Breast epithelium (tissue), 4 donors: ENCODE measurements around the gene TSNAX. TPM values are rescaled to one million over a fixed set of nuclear protein-coding genes. Genes with fewer than 3 reads are reported as not detected.
"Not testable (repeated sequence)": the region's sequence is repeated elsewhere in the genome, so short reads cannot be mapped to it uniquely, and the experiment has no call there.

Source experiments
- DNase-seq, 2 donors: peaks; one replicate each; pipeline ENCODE4 v3.0.0-alpha.2; 2019; ENCODE audit warnings: low spot score in 2 of 2
- H3K27ac ChIP-seq, 2 donors: fragments of 200-600 bp; sonication (generic) in 1 of 2; one replicate each; pipeline ENCODE4 v1.5.1; 2016 to 2019; ENCODE audit warnings: mild to moderate bottlenecking in 1 of 2
- H3K27me3 ChIP-seq, 2 donors: fragments of 200-600 bp; sonication (generic) in 1 of 2; one replicate each; pipeline versions ENCODE4 v1.5.1 to v1.6.0; 2017 to 2019; ENCODE audit warnings: control low read depth in 1 of 2, mild to moderate bottlenecking in 1 of 2
- H3K36me3 ChIP-seq: fragments of 200-600 bp; one replicate; pipeline ENCODE4 v1.5.1; 2019
- H3K4me1 ChIP-seq, 2 donors: fragments of 200-600 bp; sonication (generic); one replicate each; pipeline ENCODE4 v1.5.1; 2016 to 2019; ENCODE audit warnings: control low read depth in 1 of 2
- H3K4me3 ChIP-seq, 3 donors: fragments of 200-600 bp; sonication (generic); 1 replicate in 2 of 3; 2 replicates in 1 of 3; pipeline ENCODE4 v1.5.1; 2016 to 2019; ENCODE audit warnings: mild to moderate bottlenecking in 3 of 3, moderate library complexity in 2 of 3
- H3K9me3 ChIP-seq, 2 donors: fragments of 200-600 bp; sonication (generic) in 1 of 2; one replicate each; pipeline ENCODE4 v1.5.1; 2016 to 2019; ENCODE audit warnings: control low read depth in 1 of 2
- POLR2A ChIP-seq: fragments of 450-650 bp; IDR thresholded peaks from one replicate; pipeline ENCODE4 v1.6.1; 2016; ENCODE audit warnings: antibody characterized with exemption, mild to moderate bottlenecking, moderate library complexity
- POLR2AphosphoS5 ChIP-seq, 3 donors: sonication (generic); formaldehyde crosslinking; IDR thresholded peaks; one replicate each; pipeline ENCODE4 v1.6.1; 2017; ENCODE audit warnings: antibody characterized with exemption in 3 of 3
- intact Hi-C: fragments of 100-400 bp; cut with DNase I; formaldehyde crosslinking; loops from one replicate; pipeline ENCODE4 v1.15.1; 2023; ENCODE audit warnings: low total_unique reads
- total RNA-seq, 3 donors: library from RNA; depleted of rRNA; stranded (reverse); fragments of >200 nt; gene quantifications; one replicate each; pipeline ENCODE4 v1.1.0, GENCODE V29; 2016
- TF ChIP-seq, protein P1 (sequence below), 3 donors: fragments of 450-650 bp; IDR thresholded peaks; one replicate each; pipeline ENCODE4 v1.5.1; 2016 to 2017; ENCODE audit warnings: antibody characterized with exemption in 3 of 3, mild to moderate bottlenecking in 3 of 3, moderate library complexity in 3 of 3

The TSNAX gene
- total RNA-seq, 3 donors from 2014 or later = 26.9 to 35.6 (median 28.2) TPM

DNA sequence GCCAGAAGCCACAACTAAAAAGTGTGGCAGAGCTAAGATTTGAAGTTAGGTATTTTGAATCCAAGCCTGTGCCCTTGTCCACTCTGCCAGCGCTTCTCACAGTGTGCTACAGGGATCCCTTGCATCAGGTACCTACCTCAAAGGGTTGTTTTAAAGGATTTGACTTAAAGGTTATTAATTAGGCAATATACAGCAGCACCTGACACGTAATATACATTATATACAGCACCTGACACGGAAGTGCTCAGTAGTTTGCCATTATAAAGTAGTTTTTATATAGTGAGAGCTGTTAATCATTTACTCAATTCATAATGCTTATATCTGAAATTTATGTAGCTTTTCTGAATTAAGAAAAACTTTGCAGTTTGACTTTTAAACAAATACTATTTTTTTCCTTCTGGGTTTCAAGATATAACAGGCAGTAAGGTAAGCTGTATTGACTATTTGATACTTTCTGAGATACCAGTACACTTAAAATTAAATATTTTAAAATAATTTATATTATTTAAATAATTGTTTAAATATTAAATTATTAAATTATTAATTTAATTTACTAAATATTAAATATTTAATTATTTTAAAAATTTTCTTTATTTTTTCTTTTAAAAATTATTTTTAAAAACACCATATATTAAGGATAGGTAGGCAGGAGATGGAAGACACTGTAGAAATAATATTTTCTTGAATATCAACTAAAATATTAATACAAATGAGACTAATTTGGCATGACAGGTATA is 33.3 kb downstream of the TSNAX start:
- Histone ChIP-seq H3K4me1 (no peaks in the 10 kb centered on the region), H3K27ac (no peak overlapping the region), H3K9me3 (no peaks in the 10 kb centered on the region), H3K36me3 (no peaks in the 10 kb centered on the region), H3K4me3 (no peak overlapping the region), H3K27me3 (no peaks in the 10 kb centered on the region)
- intact Hi-C loops = no loop called here
- DNase-seq = no peak
- TF ChIP-seq POLR2A = no peak
- no peak for TF ChIP-seq POLR2AphosphoS5 (IDR thresholded peaks at IDR 0.05)
- TF ChIP-seq, protein P1, sequence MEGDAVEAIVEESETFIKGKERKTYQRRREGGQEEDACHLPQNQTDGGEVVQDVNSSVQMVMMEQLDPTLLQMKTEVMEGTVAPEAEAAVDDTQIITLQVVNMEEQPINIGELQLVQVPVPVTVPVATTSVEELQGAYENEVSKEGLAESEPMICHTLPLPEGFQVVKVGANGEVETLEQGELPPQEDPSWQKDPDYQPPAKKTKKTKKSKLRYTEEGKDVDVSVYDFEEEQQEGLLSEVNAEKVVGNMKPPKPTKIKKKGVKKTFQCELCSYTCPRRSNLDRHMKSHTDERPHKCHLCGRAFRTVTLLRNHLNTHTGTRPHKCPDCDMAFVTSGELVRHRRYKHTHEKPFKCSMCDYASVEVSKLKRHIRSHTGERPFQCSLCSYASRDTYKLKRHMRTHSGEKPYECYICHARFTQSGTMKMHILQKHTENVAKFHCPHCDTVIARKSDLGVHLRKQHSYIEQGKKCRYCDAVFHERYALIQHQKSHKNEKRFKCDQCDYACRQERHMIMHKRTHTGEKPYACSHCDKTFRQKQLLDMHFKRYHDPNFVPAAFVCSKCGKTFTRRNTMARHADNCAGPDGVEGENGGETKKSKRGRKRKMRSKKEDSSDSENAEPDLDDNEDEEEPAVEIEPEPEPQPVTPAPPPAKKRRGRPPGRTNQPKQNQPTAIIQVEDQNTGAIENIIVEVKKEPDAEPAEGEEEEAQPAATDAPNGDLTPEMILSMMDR (IDR thresholded peaks at IDR 0.05) = no peak

- intact Hi-C loops = no loop called here
Measured at GRCh38 chr1:231563247-231563646, 34.8 kb downstream of the TSNAX start.

DNA sequence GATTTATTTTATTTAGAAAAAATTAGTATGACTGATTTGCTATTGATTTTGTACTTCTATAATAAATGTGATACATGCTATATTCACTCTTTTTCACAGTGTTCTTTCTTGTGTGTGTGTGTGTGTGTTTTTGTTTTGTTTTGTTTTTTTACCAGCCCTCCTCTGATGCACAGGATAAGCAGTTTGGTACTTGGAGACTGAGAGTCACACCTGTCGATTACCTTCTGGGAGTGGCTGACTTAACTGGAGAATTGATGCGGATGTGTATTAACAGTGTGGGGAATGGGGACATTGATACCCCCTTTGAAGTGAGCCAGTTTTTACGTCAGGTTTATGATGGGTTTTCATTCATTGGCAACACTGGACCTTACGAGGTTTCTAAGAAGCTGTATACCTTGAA is 35.9 kb downstream of the TSNAX start:
- TF ChIP-seq POLR2AphosphoS5 (IDR thresholded peaks at IDR 0.05) = no peak
- TF ChIP-seq, protein P1 (IDR thresholded peaks at IDR 0.05) = no peak
- H3K27ac ChIP-seq = no peak overlapping the region
- no peaks in the 10 kb centered on the region for H3K36me3 ChIP-seq
- no peak for DNase-seq
- H3K4me1 ChIP-seq = no peaks in the 10 kb centered on the region
- intact Hi-C loops = no loop called here
- no peaks in the 10 kb centered on the region for H3K9me3 ChIP-seq
- no peaks in the 10 kb centered on the region for H3K27me3 ChIP-seq
- no peak overlapping the region for H3K4me3 ChIP-seq

More at GRCh38 chr1:231563247-231563646, 34.8 kb downstream of the TSNAX start:
- Histone ChIP-seq H3K4me3 (no peak overlapping the region), H3K27ac (no peak overlapping the region), H3K27me3 (no peaks in the 10 kb centered on the region), H3K36me3 (no peaks in the 10 kb centered on the region), H3K4me1 (no peaks in the 10 kb centered on the region), H3K9me3 (no peaks in the 10 kb centered on the region)
- DNase-seq = no peak
- TF ChIP-seq POLR2AphosphoS5 (IDR thresholded peaks at IDR 0.05) (no peak), POLR2A (no peak)
- TF ChIP-seq, protein P1 (IDR thresholded peaks at IDR 0.05) = no peak

- Histone ChIP-seq H3K36me3 (no peaks in the 10 kb centered on the region), H3K4me1 (no peaks in the 10 kb centered on the region), H3K4me3 (no peak overlapping the region), H3K9me3 (no peaks in the 10 kb centered on the region), H3K27me3 (no peaks in the 10 kb centered on the region), H3K27ac (no peak overlapping the region)
- no peak for DNase-seq
- intact Hi-C loops = no loop called here
- no peak for TF ChIP-seq POLR2A
- TF ChIP-seq, protein P1 (IDR thresholded peaks at IDR 0.05) = no peak
- TF ChIP-seq POLR2AphosphoS5 (IDR thresholded peaks at IDR 0.05) = no peak
Measured at GRCh38 chr1:231566496-231566895, 38.0 kb downstream of the TSNAX start.

- H3K4me3 ChIP-seq, H3K27ac ChIP-seq, H3K27me3 ChIP-seq, H3K36me3 ChIP-seq, H3K9me3 ChIP-seq, intact Hi-C loops, DNase-seq, H3K4me1 ChIP-seq: not testable (repeated sequence)
Measured at GRCh38 chr1:231570262-231570661, 41.8 kb downstream of the TSNAX start.
